Heart right ventricle (tissue), 16 donors: ENCODE data around the gene ANKRD13B. TPM values are rescaled to one million over a fixed set of nuclear protein-coding genes. Genes with fewer than 3 reads are reported as not detected.

Experiments used
- ATAC-seq, 8 donors: fragments of 200-7000 bp; cut with Tn5 transposase; one replicate each; pipeline ENCODE4 v1.9.1; 2020; ENCODE audit warnings: mild to moderate bottlenecking in 8 of 8, moderate library complexity in 8 of 8, moderate number of reproducible peaks in 1 of 8
- DNase-seq, 2 donors: peaks; one replicate each; pipeline ENCODE4 v3.0.0-alpha.2; 2020
- H3K27ac ChIP-seq, 10 donors: fragments of 200-600 bp; sonication (generic) in 2 of 10; one replicate each; pipeline versions ENCODE4 v1.5.0 to v1.8.0; 2020 to 2022; ENCODE audit warnings: mild to moderate bottlenecking in 3 of 10
- H3K27me3 ChIP-seq, 7 donors: fragments of 200-600 bp; one replicate each; pipeline ENCODE4 v1.8.0; 2021 to 2022; ENCODE audit warnings: mild to moderate bottlenecking in 2 of 7
- H3K36me3 ChIP-seq, 9 donors: fragments of 200-600 bp; sonication (generic) in 1 of 9; one replicate each; pipeline versions ENCODE4 v1.5.0 to v1.8.0; 2020 to 2022; ENCODE audit warnings: mild to moderate bottlenecking in 2 of 9
- H3K4me1 ChIP-seq, 9 donors: fragments of 200-600 bp; sonication (generic) in 1 of 9; one replicate each; pipeline versions ENCODE4 v1.5.0 to v1.8.0; 2020 to 2022; ENCODE audit warnings: mild to moderate bottlenecking in 4 of 9
- H3K4me3 ChIP-seq, 10 donors: fragments of 200-600 bp; sonication (generic) in 2 of 10; one replicate each; pipeline versions ENCODE4 v1.5.0 to v1.8.0; 2020 to 2022; ENCODE audit warnings: mild to moderate bottlenecking in 7 of 10, moderate library complexity in 2 of 10
- H3K9me3 ChIP-seq, 11 donors: fragments of 200-600 bp in 10 of 11; sonication (generic) in 2 of 11; one replicate each; pipeline versions ENCODE4 v1.5.0 to v1.8.0; 2013 to 2022; ENCODE audit warnings: mild to moderate bottlenecking in 2 of 11, control low read depth in 1 of 11, moderate library complexity in 1 of 11
- CTCF ChIP-seq, 9 donors: fragments of 200-600 bp; sonication (generic) in 2 of 9; IDR thresholded peaks; one replicate each; pipeline versions ENCODE4 v1.5.0 to v1.8.0; 2021 to 2022; ENCODE audit warnings: antibody characterized with exemption in 9 of 9, mild to moderate bottlenecking in 5 of 9, moderate library complexity in 1 of 9
- WGBS, 2 donors: extraction: QIAGEN DNeasy Blood & Tissue Kit; methylation state at CpG; one replicate each; pipeline ENCODE4 v1.1.7; 2013; ENCODE audit warnings: inconsistent platforms in 1 of 2; 5-methylcytosine and 5-hydroxymethylcytosine counted together
- intact Hi-C, 10 donors: fragments of 100-400 bp; cut with DNase I; formaldehyde crosslinking; loops; one replicate each; pipeline versions ENCODE4 v1.11.1 to v1.14.2; 2022
- polyA plus RNA-seq, 2 donors: library from polyadenylated mRNA; stranded (reverse); fragments of 200-250 nt; gene quantifications; one replicate each; pipeline ENCODE4 v1.2.3, GENCODE V29; 2013
- total RNA-seq, 10 donors: library from RNA; stranded (reverse); fragmentation: NEBNext Ultra II Directional in 3 of 10; extraction: Animal tissue kit (Norgen Biotek cat#: 25700) in 3 of 10; gene quantifications; one replicate each; pipeline versions ENCODE4 v1.2.1 to v1.2.4, GENCODE V29; 2021 to 2023
- donor health status: Arrhythmogenic right ventricular cardiomyopathy.
- donor health status: ischemic (EF 13 %, LVEDD 7.1; RV severe dilation, severe dysfunction).
- donor health status: healthy with polysubstance abuse.
- donor health status: DM: no; HTN: yes; CAD: no.
- donor health status: DM: no; HTN: no; CAD: no.
- donor health status: ischemic (EF 25% LVEDD 6.9; RV normal size, moderate dysfunction).
- donor health status: ischemic (EF 25% LVEDD 5.7; RV mildly dilated, moderate dysfunction).
- donor health status: healthy.
- donor health status: DM: yes; HTN: yes; CAD: no.
- donor health status: Ischemic cardiomyopathy.
- donor health status: ischemic (EF 35%, LVEDD 5.7; RV mildly dilated, moderate dysfunction).
- donor health status: nonischemic (EF 11% LVEDD 7.7; RV severe dilation, severe dysfunction).
- donor health status: DM: yes; HTN: yes; CAD: no.
- donor health status: PGD.
- donor health status: ischemic (EF 29% LVEDD 5.4; RV normal size, mild dysfunction).
- donor health status: nonischemic (EF 23%, LVEDD 6.1; RV moderate dilation, normal function).

Gene ANKRD13B
- total and polyA plus RNA-seq, 12 donors, result 2.5 to 9.7 (median 5.7) TPM

- DNase-seq (no peak), ATAC-seq (peak in 2 of 8 donors; percentile 3 to 6)
- H3K27ac ChIP-seq, result peak overlapping the region; percentile 78 to 95 (median 88)
- peak overlapping the region; percentile 55 to 92 (median 79) for H3K4me3 ChIP-seq
- peaks cover 11 to 88% (median 55%) of the 10 kb centered on the region in 9 donors for H3K4me1 ChIP-seq
- no peak for TF ChIP-seq CTCF (IDR thresholded peaks at IDR 0.05)
- intact Hi-C loops, result loop anchor here in 2 of 10 donors (10.0 kb wide), 2 partner anchors 47 to 313 kb away; partner anchors contain the start of gene SSH2 (in 1 of the 2)
- H3K36me3 ChIP-seq, result peaks cover 0 to 7% (median 0%) of the 10 kb centered on the region in 9 donors
- no peaks in the 10 kb centered on the region for H3K9me3 ChIP-seq
- peaks cover 0 to 20% (median 0%) of the 10 kb centered on the region in 7 donors for H3K27me3 ChIP-seq
- 28 to 52% methylated on average over 8 of the region's 8 CpGs for WGBS, 2 donors
Observed at GRCh38 chr17:29621751-29622194, 28.8 kb downstream of the ANKRD13B start.

- DNase-seq (peak in 1 of 2 donors; percentile 76), ATAC-seq (peak; percentile 69 to 79 (median 74))
- H3K4me1 ChIP-seq, result peaks cover 7 to 84% (median 47%) of the 10 kb centered on the region in 9 donors
- H3K27ac ChIP-seq, result peak within 1 kb of the TSS; percentile 78 to 95 (median 88)
- peaks cover 0 to 17% (median 0%) of the 10 kb centered on the region in 7 donors for H3K27me3 ChIP-seq
- peaks cover 0 to 7% (median 0%) of the 10 kb centered on the region in 9 donors for H3K36me3 ChIP-seq
- TF ChIP-seq CTCF (IDR thresholded peaks at IDR 0.05), result peak in 1 of 9 donors; percentile 10
- intact Hi-C loops, result loop anchor here in 2 of 10 donors (10.0 kb wide), 2 partner anchors 48 to 312 kb away; partner anchors contain the start of gene SSH2 (in 1 of the 2)
- no peaks in the 10 kb centered on the region for H3K9me3 ChIP-seq
- WGBS, 2 donors, result 2 to 3% methylated on average over 77 of the region's 77 CpGs
- peak within 1 kb of the TSS; percentile 55 to 92 (median 79) for H3K4me3 ChIP-seq
Observed at GRCh38 chr17:29622337-29623282, 29.7 kb downstream of the ANKRD13B start, which contains the start of gene CORO6. Gene CORO6, minus strand, starts transcription at chr17:29622912. Its CDS starts 1,491 bp downstream, at chr17:29621421.

- no peaks in the 10 kb centered on the region for H3K9me3 ChIP-seq
- intact Hi-C loops, result loop anchor here in 2 of 10 donors (10.0 kb wide), 2 partner anchors 48 to 312 kb away; partner anchors contain the start of gene SSH2 (in 1 of the 2)
- peak overlapping the region in 8 of 10 donors; percentile 78 to 95 (median 90) for H3K27ac ChIP-seq
- H3K4me1 ChIP-seq, result peaks cover 2 to 84% (median 40%) of the 10 kb centered on the region in 9 donors
- H3K4me3 ChIP-seq, result peak overlapping the region; percentile 55 to 92 (median 79)
- TF ChIP-seq CTCF (IDR thresholded peaks at IDR 0.05), result no peak
- ATAC-seq (no peak), DNase-seq (no peak)
- H3K36me3 ChIP-seq, result peaks cover 0 to 10% (median 0%) of the 10 kb centered on the region in 9 donors
- peaks cover 0 to 17% (median 0%) of the 10 kb centered on the region in 7 donors for H3K27me3 ChIP-seq
- 41 to 47% methylated on average over 4 of the region's 4 CpGs for WGBS, 2 donors
Observed at GRCh38 chr17:29623283-29623647, 30.3 kb downstream of the ANKRD13B start.

GRCh38 chr17:29624586-29624985, 31.7 kb downstream of the ANKRD13B start:
- Histone ChIP-seq H3K4me1 (peaks cover 5 to 80% (median 35%) of the 10 kb centered on the region in 9 donors), H3K9me3 (no peaks in the 10 kb centered on the region), H3K36me3 (peaks cover 0 to 21% (median 0%) of the 10 kb centered on the region in 9 donors), H3K4me3 (no peak overlapping the region), H3K27ac (peak overlapping the region in 9 of 10 donors; percentile 9 to 75 (median 34)), H3K27me3 (peaks cover 0 to 7% (median 0%) of the 10 kb centered on the region in 7 donors)
- DNase-seq, result no peak
- TF ChIP-seq CTCF (IDR thresholded peaks at IDR 0.05), result no peak
- intact Hi-C loops, result loop anchor here in 2 of 10 donors (10.0 kb wide), 2 partner anchors 50 to 310 kb away; partner anchors contain the start of gene SSH2 (in 1 of the 2)
- 56 to 64% methylated on average over 4 of the region's 4 CpGs for WGBS, 2 donors
- no peak for ATAC-seq
